Thoracic aorta (tissue), 2 donors: ENCODE data around the gene PIK3R6. TPM values are rescaled to one million over a fixed set of nuclear protein-coding genes. Genes with fewer than 3 reads are reported as not detected.

Source experiments
- ATAC-seq: fragments of 150-250 bp; one replicate; pipeline ENCODE4 v1.8.0; 2017; ENCODE audit warnings: low read depth; ENCODE audit not compliant: insufficient number of reproducible peaks, low FRiP score
- DNase-seq: peaks from one replicate; pipeline ENCODE4 v3.0.0-alpha.2; 2020; ENCODE audit warnings: low spot score
- H3K27ac ChIP-seq, 2 donors: fragments of 200-600 bp; sonication (generic); 1 replicate in 1 of 2; 2 replicates in 1 of 2; pipeline ENCODE4 v1.5.1; 2016; ENCODE audit warnings: mild to moderate bottlenecking in 2 of 2, moderate library complexity in 2 of 2
- H3K27me3 ChIP-seq: fragments of 200-600 bp; sonication (generic); replicated peaks from 2 replicates; pipeline ENCODE4 v1.6.0; 2016; ENCODE audit warnings: mild to moderate bottlenecking; ENCODE audit not compliant: insufficient read depth
- H3K36me3 ChIP-seq: fragments of 200-600 bp; sonication (generic); one replicate; pipeline ENCODE4 v1.5.1; 2016
- H3K4me1 ChIP-seq, 2 donors: fragments of 200-600 bp; sonication (generic); 1 replicate in 1 of 2; 2 replicates in 1 of 2; pipeline versions ENCODE4 v1.5.1 to v1.6.0; 2016; ENCODE audit warnings: low read depth in 2 of 2, mild to moderate bottlenecking in 1 of 2; ENCODE audit not compliant: control insufficient read depth in 1 of 2
- H3K4me3 ChIP-seq: fragments of 200-600 bp; sonication (generic); 2 replicates; pipeline ENCODE4 v1.5.1; 2016; ENCODE audit warnings: mild to moderate bottlenecking
- H3K9me3 ChIP-seq: fragments of 200-600 bp; sonication (generic); 2 replicates; pipeline ENCODE4 v1.5.1; 2016
- total RNA-seq, 2 donors: library from RNA; depleted of rRNA; stranded (reverse); fragments of >200 nt; gene quantifications; one replicate each; pipeline versions ENCODE4 v1.1.0 to v1.2.3, GENCODE V29; 2016
- TF ChIP-seq, protein P1 (sequence below): fragments of 200-600 bp; sonication (generic); IDR thresholded peaks from one replicate; pipeline ENCODE4 v1.5.1; 2019; ENCODE audit warnings: antibody characterized with exemption

Gene PIK3R6
- total RNA-seq, 2 donors from 2014 or later: 1.5 to 3.5 TPM

DNA sequence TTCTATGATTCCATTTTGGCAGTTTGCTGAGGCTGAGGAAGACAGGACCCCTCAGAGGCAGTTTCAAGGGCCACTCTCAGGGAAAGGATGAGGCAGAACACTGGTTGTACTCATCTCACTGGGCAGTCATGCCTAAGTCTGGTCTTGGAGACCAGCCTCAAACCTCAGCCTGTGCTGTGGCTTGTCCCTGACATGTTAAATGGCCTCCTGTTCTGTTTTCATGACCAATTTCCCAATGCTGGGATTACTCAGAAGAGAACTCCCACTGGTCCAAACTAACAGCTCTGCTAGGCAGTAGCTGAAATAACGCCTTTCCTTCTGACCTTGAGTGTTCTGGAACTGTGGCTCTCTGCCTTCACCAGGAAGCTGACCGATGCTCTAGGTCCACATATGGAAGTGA is 100.7 kb downstream of the PIK3R6 start:
- DNase-seq (no peak), ATAC-seq (no peak)
- TF ChIP-seq, protein P1, sequence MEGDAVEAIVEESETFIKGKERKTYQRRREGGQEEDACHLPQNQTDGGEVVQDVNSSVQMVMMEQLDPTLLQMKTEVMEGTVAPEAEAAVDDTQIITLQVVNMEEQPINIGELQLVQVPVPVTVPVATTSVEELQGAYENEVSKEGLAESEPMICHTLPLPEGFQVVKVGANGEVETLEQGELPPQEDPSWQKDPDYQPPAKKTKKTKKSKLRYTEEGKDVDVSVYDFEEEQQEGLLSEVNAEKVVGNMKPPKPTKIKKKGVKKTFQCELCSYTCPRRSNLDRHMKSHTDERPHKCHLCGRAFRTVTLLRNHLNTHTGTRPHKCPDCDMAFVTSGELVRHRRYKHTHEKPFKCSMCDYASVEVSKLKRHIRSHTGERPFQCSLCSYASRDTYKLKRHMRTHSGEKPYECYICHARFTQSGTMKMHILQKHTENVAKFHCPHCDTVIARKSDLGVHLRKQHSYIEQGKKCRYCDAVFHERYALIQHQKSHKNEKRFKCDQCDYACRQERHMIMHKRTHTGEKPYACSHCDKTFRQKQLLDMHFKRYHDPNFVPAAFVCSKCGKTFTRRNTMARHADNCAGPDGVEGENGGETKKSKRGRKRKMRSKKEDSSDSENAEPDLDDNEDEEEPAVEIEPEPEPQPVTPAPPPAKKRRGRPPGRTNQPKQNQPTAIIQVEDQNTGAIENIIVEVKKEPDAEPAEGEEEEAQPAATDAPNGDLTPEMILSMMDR: no peak
- no peaks in the 10 kb centered on the region for H3K27me3 ChIP-seq
- no peak overlapping the region for H3K4me3 ChIP-seq
- no peaks in the 10 kb centered on the region for H3K4me1 ChIP-seq
- no peaks in the 10 kb centered on the region for H3K9me3 ChIP-seq
- no peak overlapping the region for H3K27ac ChIP-seq
- H3K36me3 ChIP-seq: no peaks in the 10 kb centered on the region

DNA sequence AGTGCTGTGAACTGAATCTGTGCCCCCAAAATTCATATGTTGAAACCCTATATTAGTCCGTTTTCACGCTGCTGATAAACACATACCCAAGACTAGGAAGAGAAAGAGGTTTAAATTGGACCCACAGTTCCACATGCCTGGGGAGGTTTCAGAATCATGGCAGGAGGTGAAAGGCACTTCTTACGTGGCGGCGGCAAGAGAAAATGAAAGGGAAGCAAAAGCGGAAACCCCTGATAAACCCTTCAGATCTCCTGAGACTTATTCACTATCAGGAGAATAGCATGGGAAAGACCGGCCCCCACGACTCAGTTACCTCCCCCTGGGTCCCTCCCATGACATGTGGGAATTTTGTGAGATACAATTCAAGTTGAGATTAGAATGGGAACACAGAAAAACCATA is 105.5 kb downstream of the PIK3R6 start:
- no peak for ATAC-seq
- no peaks in the 10 kb centered on the region for H3K4me1 ChIP-seq
- H3K27me3 ChIP-seq: no peaks in the 10 kb centered on the region
- H3K36me3 ChIP-seq: no peaks in the 10 kb centered on the region
- no peak overlapping the region for H3K27ac ChIP-seq
- H3K4me3 ChIP-seq: no peak overlapping the region
- H3K9me3 ChIP-seq: no peaks in the 10 kb centered on the region
- TF ChIP-seq, protein P1: no peak
- DNase-seq: no peak

DNA sequence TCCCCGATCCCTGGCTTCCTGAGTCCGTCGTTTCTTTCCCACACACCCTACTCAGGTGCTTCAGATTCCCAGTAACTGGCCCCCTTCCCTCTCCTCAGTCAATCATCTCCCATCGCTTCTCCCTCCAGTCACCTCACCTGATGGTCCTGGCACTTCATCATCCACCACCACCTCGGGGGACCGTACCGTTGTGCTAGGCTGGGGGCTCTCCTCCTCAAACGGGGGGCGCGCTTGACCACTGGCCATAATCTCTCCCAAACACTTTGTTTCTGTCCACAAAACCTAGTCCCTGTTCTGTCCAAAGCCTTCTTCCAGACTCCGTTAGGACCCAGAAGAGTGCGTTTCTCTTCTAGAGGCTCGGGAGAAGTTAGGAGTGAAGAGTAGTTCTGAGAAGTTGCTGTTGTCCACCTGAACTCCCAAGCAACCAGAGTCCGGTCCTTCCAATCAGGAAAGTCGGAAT is 109.3 kb downstream of the PIK3R6 start, which contains the start of gene SPDYE4:
Gene SPDYE4, minus strand, starts transcription at position 410 of the 460 bp plus-strand sequence. Its CDS starts 164 bp downstream, at position 246.
- DNase-seq (no peak), ATAC-seq (no peak)
- TF ChIP-seq, protein P1: no peak
- no peak within 1 kb of the TSS for H3K27ac ChIP-seq
- H3K4me1 ChIP-seq: no peaks in the 10 kb centered on the region
- H3K4me3 ChIP-seq: no peak within 1 kb of the TSS
- no peaks in the 10 kb centered on the region for H3K36me3 ChIP-seq
- no peaks in the 10 kb centered on the region for H3K27me3 ChIP-seq
- no peaks in the 10 kb centered on the region for H3K9me3 ChIP-seq

DNA sequence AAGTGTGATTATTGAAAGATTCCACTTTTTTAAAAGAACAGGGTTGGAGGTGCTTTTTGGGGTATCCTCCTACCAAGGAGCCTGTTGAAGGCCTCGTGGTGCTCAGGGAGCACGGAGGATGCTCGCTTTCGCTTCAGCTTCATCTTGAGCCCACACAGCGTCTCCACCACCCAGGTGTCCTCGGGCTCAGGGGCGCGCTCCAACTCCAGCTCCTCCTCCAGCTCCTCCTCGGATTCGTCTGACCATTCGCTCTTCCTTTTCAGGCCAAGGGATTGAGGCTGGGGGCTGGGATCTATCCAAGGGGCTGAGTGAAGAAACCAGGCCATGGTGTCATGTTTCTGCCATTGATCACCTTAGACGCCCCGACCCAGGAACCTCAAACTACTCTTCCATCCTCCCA is 110.3 kb downstream of the PIK3R6 start:
- H3K36me3 ChIP-seq: no peaks in the 10 kb centered on the region
- no peaks in the 10 kb centered on the region for H3K4me1 ChIP-seq
- ATAC-seq (no peak), DNase-seq (no peak)
- no peak overlapping the region for H3K27ac ChIP-seq
- no peak overlapping the region for H3K4me3 ChIP-seq
- TF ChIP-seq, protein P1: no peak
- H3K27me3 ChIP-seq: no peaks in the 10 kb centered on the region
- no peaks in the 10 kb centered on the region for H3K9me3 ChIP-seq

DNA sequence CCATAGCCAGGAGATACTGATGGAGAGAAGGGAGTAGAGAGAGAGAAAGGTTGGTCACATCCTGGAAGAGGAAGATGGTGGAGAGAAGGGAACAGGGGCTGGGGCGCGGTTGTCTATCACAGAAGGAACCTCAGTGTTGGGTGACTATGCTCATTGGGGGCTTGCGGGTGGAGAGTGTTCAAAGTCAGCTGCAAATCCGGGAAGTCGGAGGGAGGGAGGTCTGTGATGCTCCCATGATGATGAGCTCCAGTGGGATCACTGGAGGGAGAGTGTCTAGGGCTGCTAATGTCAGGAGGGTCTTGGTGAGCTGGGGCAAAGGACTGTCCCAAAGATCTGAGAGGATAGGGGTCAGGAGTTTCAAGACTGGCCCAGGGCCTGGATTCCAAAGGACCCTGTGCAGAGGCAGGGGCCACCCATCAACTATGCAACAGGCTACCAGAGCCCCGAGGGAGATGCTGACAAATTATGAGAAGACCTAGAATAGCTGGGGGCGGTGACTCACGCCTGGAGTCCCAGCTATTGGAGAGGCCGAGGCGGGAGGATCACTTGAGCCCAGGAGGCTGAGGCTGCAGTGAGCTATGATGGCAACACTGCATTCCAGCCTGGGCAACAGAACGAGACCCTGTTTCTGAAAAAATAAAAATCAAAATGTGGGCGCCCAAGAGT is 111.8 kb downstream of the PIK3R6 start:
- Histone ChIP-seq H3K27me3 (no peaks in the 10 kb centered on the region), H3K4me1 (no peaks in the 10 kb centered on the region), H3K9me3 (no peaks in the 10 kb centered on the region), H3K4me3 (no peak overlapping the region), H3K27ac (no peak overlapping the region), H3K36me3 (no peaks in the 10 kb centered on the region)
- ATAC-seq: no peak
- TF ChIP-seq, protein P1: no peak
- no peak for DNase-seq
